ENCODE data around the gene LMF1. TPM values are rescaled to one million over a fixed set of nuclear protein-coding genes. Genes with fewer than 3 reads are reported as not detected.

Gene LMF1
- total and polyA plus RNA-seq, 9 of the 15 experiments (the other 6 are each of a cell fraction or from before 2014, with no cell fraction given): 0.11 to 1.6 (median 0.55) TPM; not detected in 1

DNA sequence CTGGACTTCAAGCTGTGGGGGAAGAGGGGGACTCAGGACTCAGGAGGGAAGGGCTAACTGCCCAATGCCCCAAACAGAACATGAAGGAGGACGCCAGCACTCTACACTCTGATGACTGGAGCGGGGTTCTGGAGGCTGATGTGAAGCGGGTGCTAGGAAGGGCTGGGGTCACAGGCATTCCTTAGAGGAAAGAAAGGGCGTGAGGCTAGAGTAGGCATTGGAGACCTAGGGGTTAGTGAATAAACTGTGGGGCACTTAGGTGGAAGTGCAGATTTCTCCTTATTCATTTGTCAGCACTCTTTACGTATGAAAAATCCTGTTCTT, 760 bp upstream of the LMF1 start (continued):
- TF ChIP-seq, protein P1, sequence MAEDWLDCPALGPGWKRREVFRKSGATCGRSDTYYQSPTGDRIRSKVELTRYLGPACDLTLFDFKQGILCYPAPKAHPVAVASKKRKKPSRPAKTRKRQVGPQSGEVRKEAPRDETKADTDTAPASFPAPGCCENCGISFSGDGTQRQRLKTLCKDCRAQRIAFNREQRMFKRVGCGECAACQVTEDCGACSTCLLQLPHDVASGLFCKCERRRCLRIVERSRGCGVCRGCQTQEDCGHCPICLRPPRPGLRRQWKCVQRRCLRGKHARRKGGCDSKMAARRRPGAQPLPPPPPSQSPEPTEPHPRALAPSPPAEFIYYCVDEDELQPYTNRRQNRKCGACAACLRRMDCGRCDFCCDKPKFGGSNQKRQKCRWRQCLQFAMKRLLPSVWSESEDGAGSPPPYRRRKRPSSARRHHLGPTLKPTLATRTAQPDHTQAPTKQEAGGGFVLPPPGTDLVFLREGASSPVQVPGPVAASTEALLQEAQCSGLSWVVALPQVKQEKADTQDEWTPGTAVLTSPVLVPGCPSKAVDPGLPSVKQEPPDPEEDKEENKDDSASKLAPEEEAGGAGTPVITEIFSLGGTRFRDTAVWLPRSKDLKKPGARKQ (CRISPR knock-in tag; IDR thresholded peaks at IDR 0.05): no peak
- TF ChIP-seq, protein P2, sequence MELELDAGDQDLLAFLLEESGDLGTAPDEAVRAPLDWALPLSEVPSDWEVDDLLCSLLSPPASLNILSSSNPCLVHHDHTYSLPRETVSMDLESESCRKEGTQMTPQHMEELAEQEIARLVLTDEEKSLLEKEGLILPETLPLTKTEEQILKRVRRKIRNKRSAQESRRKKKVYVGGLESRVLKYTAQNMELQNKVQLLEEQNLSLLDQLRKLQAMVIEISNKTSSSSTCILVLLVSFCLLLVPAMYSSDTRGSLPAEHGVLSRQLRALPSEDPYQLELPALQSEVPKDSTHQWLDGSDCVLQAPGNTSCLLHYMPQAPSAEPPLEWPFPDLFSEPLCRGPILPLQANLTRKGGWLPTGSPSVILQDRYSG (tag; conservative IDR thresholded peaks at IDR 0.05; ENCODE audit: low read depth): no peak

- Histone ChIP-seq H3K4me1 (replicated peaks in 1 of 2; ENCODE audit: control insufficient read depth in 2 of 2, insufficient read depth in 2 of 2, low read length in 2 of 2) (peaks cover 4 to 50% of the 10 kb centered on the region in 2 experiments; a peak in 3 of 5 replicates), H3K4me2 (ENCODE audit: insufficient read depth, low read length) (peak overlapping the region; percentile 90), H2AFZ (ENCODE audit: low read depth, low read length) (peak overlapping the region; percentile 95), H3K9me3 (replicated peaks; ENCODE audit: control insufficient read depth, insufficient read depth, low read depth, low read length) (no peaks in the 10 kb centered on the region; the same call in 1 of the 2 replicates), H3K27me3 (ENCODE audit: control insufficient read depth in 2 of 2, insufficient read depth in 2 of 2, low read length in 2 of 2) (peaks cover 33 to 44% of the 10 kb centered on the region in 2 experiments), H3K9me1 (ENCODE audit: control insufficient read depth, insufficient read depth, low read length) (no peaks in the 10 kb centered on the region), H3K9ac (ENCODE audit: insufficient read depth in 1 of 2, low read depth in 2 of 2, low read length in 2 of 2) (peak overlapping the region; percentile 83 to 96; a peak in 3 of 4 replicates), H3K79me2 (ENCODE audit: control insufficient read depth, insufficient read depth, low read length) (0 out of 3 replicates have a peak, but pooled peaks cover 8% of the 10 kb centered on the region), H3K36me3 (ENCODE audit: control insufficient read depth, insufficient read depth, low read length) (no peaks in the 10 kb centered on the region; the same call in 2 of the 3 replicates), H4K20me1 (replicated peaks; ENCODE audit: control insufficient read depth, insufficient read depth, low read length) (peaks cover 5% of the 10 kb centered on the region; the same call in 1 of the 2 replicates), H3K27ac (ENCODE audit: extremely low read depth, low read depth, low read length) (peak overlapping the region; percentile 80), H3K4me3 (peak overlapping the region; percentile 96)
- 2% methylated on average over 24 of the region's 42 CpGs for WGBS (ENCODE audit: insufficient coverage, low coverage, missing lambda C conversion rate)
- FAIRE-seq (no peak), DNase-seq (ENCODE audit: extremely low read depth in 1 of 4, low spot score in 3 of 4) (no peak), ATAC-seq (peak; percentile 67)
- intact Hi-C loops (cut with micrococcal nuclease): no loop called here
- no TSS peak for BruUV-seq (replicated peaks)
- CTCF ChIA-PET (ENCODE audit: low intra/inter-chr PET ratio): no interaction called here
- in situ Hi-C loops (cut with MboI): no loop called here
- POLR2A ChIA-PET: interaction anchor here (0.5 kb wide), 1 partner anchor 850 kb away, joined by 3 read pairs; no protein-coding TSS in a partner anchor
- TF ChIP-seq NONO (IDR thresholded peaks at IDR 0.05; ENCODE audit: low read depth in 2 of 2, low read length in 1 of 2) (peak in 1 of 2 experiments; percentile 70; a peak in 1 of 4 replicates), ZNF431 (CRISPR knock-in tag; IDR thresholded peaks at IDR 0.05) (peak; percentile 50; the same call in 1 of the 2 replicates), ZNF395 (CRISPR knock-in tag; IDR thresholded peaks at IDR 0.05) (no peak)
- TF ChIP-seq, protein P3, sequence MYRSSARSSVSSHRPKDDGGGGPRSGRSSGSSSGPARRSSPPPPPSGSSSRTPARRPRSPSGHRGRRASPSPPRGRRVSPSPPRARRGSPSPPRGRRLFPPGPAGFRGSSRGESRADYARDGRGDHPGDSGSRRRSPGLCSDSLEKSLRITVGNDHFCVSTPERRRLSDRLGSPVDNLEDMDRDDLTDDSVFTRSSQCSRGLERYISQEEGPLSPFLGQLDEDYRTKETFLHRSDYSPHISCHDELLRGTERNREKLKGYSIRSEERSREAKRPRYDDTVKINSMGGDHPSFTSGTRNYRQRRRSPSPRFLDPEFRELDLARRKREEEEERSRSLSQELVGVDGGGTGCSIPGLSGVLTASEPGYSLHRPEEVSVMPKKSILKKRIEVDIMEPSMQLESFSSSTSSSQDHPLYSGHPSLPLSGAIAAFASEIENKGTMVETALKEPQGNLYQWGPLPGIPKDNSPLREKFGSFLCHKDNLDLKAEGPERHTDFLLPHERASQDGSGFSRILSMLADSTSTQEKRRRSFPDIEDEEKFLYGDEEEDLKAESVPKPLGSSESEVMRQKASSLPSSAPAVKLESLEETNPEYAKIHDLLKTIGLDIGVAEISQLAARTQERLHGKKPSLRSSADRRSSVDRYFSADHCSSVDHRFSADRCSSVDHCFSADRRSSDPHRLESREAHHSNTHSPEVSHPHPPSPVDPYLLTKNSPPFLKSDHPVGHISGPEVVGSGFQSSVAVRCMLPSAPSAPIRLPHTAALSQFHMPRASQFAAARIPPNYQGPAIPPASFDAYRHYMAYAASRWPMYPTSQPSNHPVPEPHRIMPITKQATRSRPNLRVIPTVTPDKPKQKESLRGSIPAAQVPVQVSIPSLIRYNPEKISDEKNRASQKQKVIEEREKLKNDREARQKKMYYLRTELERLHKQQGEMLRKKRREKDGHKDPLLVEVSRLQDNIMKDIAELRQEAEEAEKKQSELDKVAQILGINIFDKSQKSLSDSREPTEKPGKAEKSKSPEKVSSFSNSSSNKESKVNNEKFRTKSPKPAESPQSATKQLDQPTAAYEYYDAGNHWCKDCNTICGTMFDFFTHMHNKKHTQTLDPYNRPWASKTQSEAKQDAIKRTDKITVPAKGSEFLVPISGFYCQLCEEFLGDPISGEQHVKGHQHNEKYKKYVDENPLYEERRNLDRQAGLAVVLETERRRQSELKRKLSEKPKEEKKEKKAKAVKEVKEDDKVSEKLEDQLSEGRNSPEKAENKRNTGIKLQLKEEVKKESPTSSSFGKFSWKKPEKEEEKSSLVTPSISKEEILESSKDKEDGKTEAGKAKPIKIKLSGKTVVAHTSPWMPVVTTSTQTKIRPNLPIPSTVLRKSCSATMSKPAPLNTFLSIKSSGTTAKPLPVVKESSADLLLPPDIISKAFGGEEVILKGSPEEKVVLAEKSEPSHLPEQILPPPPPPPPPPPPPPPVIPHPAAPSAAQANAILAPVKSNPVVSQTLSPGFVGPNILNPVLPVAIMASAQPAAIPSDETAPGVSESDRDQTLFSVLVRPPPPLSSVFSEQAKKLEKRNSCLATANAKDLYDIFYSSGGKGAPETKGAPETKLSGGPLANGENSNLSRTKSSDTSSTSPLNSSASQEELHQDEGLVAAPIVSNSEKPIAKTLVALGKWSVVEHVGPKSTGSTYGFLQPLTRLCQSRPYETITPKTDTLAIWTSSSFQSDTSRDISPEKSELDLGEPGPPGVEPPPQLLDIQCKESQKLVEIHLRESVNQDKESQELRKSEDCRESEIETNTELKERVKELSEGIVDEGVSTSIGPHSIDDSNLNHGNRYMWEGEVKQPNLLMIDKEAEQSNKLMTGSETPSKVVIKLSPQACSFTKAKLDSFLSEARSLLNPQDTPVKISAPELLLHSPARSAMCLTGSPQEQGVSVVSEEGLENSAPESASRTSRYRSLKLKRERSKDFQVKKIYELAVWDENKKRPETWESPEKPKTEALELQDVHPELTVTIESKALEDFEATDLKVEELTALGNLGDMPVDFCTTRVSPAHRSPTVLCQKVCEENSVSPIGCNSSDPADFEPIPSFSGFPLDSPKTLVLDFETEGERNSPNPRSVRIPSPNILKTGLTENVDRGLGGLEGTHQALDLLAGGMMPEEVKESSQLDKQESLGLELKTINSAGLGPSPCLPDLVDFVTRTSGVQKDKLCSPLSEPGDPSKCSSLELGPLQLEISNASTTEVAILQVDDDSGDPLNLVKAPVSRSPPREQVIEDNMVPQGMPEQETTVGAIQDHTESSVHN (IDR thresholded peaks at IDR 0.05; ENCODE audit: borderline replicate concordance in 1 of 2, low read depth in 1 of 2): no peak
Observed at GRCh38 chr16:970386-970765, 408 bp downstream of the LMF1 start.

All from K562 (cell line).